SKM-1 (cell line): ENCODE results near the gene KLHL40.

Source experiments
- DNase-seq: peaks from one replicate; lab custom pipeline; 2025; ENCODE audit not compliant: unreplicated experiment; lab: John Stamatoyannopoulos, UW

The KLHL40 gene

GRCh38 chr3:42668413-42668760 lies 16.9 kb upstream of the KLHL40 start:
- DNase-seq, result no peak

GRCh38 chr3:42668793-42669217 lies 16.5 kb upstream of the KLHL40 start:
- no peak for DNase-seq

- DNase-seq, result no peak
Observed at GRCh38 chr3:42670051-42670576, 15.2 kb upstream of the KLHL40 start.

GRCh38 chr3:42670670-42671069 lies 14.7 kb upstream of the KLHL40 start:
- DNase-seq, result no peak

GRCh38 chr3:42672515-42672914 lies 12.8 kb upstream of the KLHL40 start:
- no peak for DNase-seq

- no peak for DNase-seq
Observed at GRCh38 chr3:42673082-42673481, 12.3 kb upstream of the KLHL40 start.

GRCh38 chr3:42674146-42674545 lies 11.2 kb upstream of the KLHL40 start:
- DNase-seq, result no peak

- DNase-seq, result no peak
Observed at GRCh38 chr3:42675909-42676308, 9.4 kb upstream of the KLHL40 start.

- DNase-seq, result no peak
Observed at GRCh38 chr3:42678447-42678846, 6.9 kb upstream of the KLHL40 start.

- DNase-seq, result no peak
Observed at GRCh38 chr3:42680271-42680670, 5.1 kb upstream of the KLHL40 start.

- DNase-seq, result no peak
Observed at GRCh38 chr3:42680806-42681205, 4.5 kb upstream of the KLHL40 start.

GRCh38 chr3:42681361-42682038 lies 3.8 kb upstream of the KLHL40 start:
- no peak for DNase-seq

GRCh38 chr3:42682301-42683070 lies 2.9 kb upstream of the KLHL40 start:
- DNase-seq, result no peak

- no peak for DNase-seq
Observed at GRCh38 chr3:42683875-42684598, 1.3 kb upstream of the KLHL40 start.

- no peak for DNase-seq
Observed at GRCh38 chr3:42684632-42685362, 540 bp upstream of the KLHL40 start.

- DNase-seq, result no peak
Observed at GRCh38 chr3:42685891-42686820, 819 bp downstream of the KLHL40 start.

- DNase-seq, result no peak
Observed at GRCh38 chr3:42686832-42687650, 1.7 kb downstream of the KLHL40 start.

- DNase-seq, result no peak
Observed at GRCh38 chr3:42688016-42688415, 2.7 kb downstream of the KLHL40 start.
